GM21717 (cell line): ENCODE data around the gene SCCPDH.
"Not testable (repeated sequence)": the region's sequence is repeated elsewhere in the genome, so short reads cannot be mapped to it uniquely, and the experiment has no call there.

Experiments
- ATAC-seq: cut with Tn5 transposase; IDR thresholded peaks from one replicate; pipeline ENCODE4 v1.9.1; 2021; ENCODE audit warnings: mild to moderate bottlenecking, moderate library complexity; ENCODE audit not compliant: unreplicated experiment

Gene SCCPDH

DNA sequence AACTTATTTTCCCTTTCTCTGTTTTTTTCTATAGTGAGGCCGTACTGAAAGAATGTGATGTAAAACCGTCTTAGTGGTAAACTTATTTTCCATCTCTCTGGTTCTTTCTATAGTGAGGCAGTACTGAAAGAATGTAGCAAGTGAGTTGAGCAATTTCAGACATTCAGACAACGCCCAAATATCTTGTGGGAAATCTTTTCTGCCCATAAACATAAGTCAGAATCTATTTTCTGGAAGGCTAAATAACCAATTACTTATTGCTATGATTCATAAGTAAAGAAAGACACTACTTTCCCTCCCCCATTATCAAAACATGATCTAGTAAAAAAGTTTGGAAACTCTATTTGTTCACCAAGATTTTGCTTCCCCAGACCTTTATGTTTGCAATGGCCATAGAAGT lies 18.8 kb upstream of the SCCPDH start:
- ATAC-seq: no peak

DNA sequence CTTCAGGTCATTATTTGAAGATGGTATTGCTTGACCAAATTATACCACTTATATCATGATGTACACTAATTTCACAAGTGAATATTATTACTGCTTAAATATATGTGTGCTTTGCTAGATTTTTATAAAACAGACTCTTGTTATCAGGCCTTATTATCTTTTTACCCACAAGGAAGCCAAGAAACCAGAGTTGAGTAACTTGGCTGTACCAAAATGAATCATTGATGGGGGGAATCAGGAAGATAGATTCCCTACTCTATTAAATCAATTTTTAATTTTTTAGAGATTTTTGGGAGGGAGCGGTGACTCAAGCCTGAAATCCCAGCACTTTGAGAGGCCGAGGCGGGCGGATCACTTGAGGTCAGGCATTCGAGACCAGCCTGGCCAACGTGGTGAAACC lies 16.0 kb upstream of the SCCPDH start:
- no peak for ATAC-seq

DNA sequence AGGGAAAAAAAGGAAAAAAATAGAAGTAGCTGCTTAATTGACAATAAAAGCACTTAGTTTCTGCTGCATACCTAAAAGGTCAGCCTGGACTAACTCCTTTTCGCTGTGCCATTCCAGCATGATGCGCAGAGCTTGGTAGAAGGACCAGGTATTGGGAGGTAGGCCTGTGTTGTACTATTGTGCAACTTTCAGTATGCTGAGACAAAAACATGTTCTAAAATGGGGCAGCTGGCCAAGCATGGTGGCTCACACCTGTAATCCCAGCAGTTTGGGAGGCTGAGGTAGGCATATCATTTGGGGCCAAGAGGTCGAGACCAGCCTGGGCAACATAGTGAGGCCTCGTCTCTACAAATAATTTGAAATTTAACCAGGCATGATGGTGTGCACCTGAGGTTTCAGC lies 15.0 kb upstream of the SCCPDH start:
- no peak for ATAC-seq

DNA sequence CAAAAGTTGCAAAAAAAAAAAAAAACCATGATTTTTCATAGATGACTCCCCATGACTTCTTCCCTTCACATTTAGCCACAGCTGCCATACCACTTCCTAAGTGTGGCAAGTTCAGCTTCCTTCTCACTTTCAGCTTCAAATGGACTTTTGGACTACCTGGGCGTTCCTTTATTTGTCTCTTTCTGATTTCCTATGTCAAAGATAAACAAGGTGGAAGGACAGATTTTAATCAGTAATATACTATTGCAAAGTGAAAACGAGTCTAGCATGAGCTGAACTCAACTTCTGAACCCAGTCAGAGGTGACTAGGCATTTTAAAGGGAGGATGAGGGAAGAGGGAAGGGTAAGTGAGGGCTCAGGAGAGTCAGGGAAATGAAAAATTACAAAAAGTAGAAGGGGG lies 14.4 kb upstream of the SCCPDH start:
- ATAC-seq: no peak

DNA sequence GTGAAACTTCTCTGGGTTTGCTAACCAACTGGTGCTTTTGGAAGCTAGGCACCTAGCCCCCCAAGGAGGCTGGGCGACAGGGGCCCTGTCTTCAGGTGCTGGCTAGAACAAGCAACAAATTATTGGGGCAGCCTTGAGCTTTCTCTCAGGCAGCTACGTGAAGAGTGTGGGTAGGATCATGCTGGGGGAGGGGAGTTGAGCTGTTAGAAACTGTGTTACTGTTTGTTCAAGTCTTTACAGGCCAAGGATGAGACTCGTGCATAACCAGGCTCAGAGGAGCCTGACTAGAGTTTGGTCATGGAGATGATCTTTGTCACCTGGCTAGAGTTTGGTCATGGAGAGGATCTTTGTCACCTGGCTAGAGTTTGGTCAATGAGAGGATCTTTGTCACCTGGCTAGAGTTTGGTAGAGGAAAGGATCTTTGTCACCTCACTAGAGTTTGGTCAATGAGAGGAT lies 12.6 kb upstream of the SCCPDH start:
- no peak for ATAC-seq

DNA sequence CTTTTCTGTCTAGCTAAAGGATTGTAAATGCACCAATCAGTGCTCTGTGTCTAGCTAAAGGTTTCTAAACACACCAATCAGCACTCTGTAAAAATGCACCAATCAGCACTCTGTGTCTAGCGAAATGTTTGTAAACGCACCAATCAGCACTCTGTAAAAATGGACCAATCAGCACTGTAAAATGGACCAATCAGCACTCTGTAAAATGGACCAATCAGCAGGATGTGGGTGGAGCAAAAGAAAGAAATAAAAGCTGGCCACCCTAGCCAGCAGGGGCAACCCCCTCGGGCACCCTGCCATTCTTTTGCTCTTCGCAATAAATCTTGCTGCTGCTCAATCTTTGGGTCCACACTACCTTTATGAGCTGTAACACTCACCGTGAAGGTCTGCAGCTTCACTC lies 11.8 kb upstream of the SCCPDH start:
- ATAC-seq: not testable (repeated sequence)

DNA sequence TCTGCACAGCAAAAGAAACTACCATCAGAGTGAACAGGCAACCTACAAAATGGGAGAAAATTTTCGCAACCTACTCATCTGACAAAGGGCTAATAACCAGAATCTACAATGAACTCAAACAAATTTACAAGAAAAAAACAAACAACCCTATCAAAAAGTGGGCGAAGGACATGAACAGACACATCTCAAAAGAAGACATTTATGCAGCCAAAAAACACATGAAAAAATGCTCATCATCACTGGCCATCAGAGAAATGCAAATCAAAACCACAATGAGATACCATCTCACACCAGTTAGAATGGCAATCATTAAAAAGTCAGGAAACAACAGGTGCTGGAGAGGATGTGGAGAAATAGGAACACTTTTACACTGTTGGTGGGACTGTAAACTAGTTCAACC lies 4.8 kb upstream of the SCCPDH start:
- not testable (repeated sequence) for ATAC-seq

DNA sequence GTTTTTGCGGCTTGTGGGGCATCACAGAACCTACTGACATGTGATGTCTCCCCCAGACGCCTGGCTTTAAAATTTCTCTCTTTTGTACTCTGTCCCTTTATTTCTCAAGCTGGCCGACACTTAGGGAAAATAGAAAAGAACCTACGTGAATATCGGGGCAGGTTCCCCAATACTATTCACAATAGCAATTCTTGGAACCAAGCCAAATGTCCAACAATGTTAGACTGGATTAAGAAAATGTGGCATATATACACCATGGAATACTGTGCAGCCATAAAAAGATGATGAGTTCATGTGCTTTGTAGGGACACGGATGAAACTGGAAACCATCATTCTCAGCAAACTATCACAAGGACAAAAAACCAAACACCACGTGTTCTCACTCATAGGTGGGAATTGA lies 3.4 kb upstream of the SCCPDH start:
- not testable (repeated sequence) for ATAC-seq

DNA sequence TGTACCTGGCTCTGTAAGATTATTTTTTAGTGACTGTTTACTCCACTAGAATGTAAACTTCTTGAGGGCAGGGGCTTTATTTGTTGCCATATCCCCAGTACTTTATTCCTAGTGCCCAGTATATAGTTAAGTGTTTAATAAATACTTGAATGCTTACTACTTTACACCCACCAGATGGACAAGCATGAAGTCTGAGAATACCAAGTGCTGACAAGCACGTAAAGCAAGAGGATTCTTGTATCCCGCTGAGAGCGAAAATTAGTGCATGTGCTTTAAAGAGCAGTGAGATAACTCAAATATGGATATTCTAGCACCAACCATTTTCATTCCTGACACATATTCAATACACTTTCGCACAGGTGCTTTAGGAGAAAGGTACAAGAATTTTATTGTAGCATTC lies 1.5 kb upstream of the SCCPDH start:
- no peak for ATAC-seq

DNA sequence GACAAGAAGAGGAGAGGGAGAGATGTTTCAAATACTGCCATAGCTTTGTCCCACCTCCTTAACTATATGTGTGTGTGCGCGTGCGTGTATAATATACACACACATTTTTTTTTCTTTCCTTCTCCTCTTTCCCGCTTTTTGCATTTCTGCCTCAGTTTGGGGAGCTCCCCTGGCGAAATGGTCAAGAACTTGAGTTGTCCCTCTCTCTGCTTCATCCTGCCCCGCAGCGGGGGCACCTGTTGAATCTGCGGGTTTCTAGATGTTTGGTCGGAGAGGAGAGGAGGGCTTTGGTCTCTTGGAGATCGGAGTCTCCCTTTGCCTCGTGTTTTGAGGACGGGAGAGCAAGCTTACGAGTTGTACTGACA lies 504 bp downstream of the SCCPDH start:
- peak; percentile 8 for ATAC-seq

DNA sequence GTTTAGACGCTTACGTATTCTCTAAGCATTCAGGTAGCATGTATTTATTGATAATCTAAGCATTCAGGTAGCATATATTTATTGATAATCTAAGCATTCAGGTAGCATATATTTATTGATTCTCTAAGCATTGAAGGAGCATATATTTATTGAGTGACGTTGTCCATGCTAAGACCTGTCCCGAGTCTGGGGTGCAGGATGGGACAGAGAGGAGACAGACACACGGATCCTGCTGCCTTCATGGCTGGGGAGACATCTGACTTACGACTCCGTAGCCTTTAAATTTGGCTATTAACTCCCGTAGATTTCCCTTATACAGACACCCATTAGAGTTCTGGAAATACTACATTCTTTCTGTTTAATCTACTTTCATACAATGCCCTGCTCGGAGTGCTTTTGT lies 982 bp downstream of the SCCPDH start:
- no peak for ATAC-seq

DNA sequence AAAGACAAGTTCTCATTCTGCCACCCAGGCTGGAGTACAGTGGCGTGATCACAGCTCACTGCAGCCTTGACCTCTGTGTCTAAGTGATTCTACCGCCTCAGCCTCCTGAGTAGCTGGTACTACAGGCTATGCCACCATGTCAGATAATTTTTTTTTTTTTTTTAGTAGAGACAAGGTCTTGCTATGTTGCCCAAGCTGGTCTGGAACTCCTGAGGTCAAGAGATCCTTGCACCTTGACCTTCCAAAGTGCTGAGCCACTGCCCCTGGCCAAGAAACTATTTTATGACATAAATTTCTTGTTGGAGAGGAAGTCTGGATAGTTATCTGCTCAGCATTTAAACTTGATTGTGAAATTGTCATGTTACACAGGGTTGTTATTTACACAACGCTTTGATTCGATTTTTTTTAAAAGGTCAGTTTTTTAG lies 2.1 kb downstream of the SCCPDH start:
- ATAC-seq: no peak

DNA sequence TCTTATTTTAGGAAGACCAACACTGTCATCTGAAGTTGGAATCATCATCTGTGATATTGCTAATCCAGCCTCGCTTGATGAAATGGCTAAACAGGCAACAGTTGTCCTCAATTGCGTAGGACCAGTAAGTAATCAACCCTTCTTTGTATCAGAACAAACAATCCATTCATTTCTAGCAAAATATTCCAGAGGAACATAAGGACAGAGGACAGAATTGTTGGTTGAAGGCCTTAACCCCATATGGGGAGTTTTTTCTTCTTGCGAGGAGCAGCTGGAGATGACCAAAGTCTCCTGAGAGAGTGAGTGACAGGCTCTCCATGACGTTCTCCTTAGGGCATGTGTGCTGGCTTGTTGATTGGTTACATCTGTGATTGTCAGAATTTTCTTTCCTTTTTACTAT lies 2.7 kb downstream of the SCCPDH start:
- ATAC-seq: no peak

DNA sequence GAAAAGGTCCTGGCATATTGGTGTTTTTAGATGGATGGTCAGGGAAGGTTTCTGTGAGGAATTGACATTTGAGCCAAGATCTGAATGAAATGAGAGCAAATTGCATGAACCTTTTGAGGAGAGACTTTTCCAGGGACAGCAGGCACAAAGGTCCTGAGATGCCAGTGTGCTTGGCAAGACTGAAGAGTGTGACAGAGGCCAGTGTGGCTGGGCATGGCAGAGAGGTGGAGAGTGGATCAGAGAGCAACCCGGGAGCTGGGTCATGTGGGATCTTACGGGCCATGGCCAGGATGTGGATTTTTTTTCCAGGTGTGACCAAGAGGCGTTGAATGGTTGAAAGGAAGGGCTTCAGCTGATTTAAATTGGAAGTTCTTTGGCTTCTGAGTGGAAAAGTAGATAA lies 3.4 kb downstream of the SCCPDH start:
- no peak for ATAC-seq

DNA sequence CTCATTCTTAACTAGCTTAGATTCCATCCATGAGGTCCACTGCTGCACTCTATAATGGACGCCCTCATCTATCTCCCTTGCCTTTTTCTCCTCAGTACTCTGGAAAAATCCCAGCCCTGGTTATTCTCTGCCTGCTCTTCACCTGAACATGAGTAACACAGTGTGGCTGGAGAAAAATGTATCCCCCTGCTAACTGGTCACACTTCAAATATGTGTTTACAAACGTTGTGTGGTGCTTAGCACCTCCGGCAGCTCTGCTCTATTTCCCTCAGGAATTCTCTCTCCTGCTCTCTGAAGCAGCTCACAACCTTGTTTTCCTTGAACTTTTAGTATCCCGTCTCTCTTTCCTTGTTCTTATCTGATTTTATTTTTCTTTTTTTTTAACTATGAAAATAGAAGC lies 4.1 kb downstream of the SCCPDH start:
- ATAC-seq: no peak

DNA sequence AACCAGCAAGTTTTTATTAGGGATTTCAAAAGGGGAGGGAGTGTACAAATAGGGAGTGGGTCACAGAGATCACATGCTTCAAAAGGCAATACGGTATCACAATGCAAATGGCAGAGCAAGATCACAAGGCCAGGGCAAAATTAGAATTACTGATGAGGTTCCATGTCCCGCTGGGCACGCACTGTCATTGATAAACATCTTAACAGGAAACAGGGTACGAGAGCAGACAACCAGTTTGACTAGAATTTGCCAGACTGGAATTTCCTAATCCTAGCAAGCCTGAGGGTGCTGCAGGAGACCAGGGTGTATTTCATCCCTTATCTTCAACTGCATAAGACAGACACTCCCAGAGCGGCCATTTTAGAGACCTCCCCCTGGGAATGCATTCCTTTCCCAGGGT lies 4.8 kb downstream of the SCCPDH start:
- ATAC-seq: not testable (repeated sequence)

DNA sequence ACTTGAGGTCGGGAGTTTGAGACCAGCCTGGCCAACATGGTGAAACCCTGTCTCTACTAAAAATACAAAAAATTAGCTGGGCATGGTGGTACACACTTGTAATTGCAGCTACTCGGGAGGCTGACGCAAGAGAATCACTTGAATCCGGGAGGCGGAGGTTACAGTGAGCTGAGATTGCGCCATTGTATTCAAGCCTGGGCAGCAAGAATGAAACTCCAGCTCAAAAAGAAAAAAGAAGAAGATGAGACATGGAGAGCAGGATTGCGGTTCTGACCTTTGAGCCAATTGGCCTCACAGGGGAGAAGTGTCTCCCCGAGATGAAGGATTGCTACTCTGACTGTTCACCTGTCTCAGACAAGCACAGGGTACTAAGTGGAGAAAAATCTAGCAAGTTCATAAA lies 6.6 kb downstream of the SCCPDH start:
- ATAC-seq: no peak

DNA sequence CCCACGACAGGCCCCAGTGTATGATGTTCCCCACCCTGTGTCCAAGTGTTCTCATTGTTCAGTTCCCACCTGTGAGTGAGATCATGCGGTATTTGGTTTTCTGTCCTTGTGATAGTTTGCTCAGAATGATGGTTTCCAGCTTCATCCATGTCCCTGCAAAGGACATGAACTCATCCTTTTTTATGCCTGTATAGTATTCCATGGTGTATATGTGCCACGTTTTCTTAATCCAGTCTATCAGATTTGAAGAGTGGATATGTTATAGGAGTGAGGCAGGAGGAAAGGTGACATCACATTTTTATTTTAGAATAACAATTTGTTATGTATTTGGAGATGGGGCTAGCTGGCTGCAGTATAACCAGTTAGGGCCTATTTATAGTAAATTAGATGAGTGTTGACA lies 7.7 kb downstream of the SCCPDH start:
- not testable (repeated sequence) for ATAC-seq

DNA sequence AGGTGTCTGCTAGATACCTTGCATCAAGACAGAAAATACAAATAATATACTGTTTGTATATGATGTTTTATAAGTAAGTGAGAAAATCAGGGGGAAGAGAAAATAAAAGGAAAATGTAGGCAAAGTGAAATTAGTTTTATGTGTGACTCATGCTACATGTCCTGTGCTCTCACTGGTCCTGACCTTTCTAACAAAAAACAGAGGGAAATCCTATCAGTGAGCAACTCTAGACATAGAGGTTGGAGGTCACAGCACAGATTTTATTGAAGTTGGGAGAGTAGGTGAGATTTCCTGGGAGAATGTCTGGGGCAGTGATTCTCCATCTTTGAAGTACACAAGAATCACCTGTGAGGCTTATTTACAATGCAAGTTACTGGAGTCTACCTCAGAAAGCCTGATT lies 9.5 kb downstream of the SCCPDH start:
- no peak for ATAC-seq

DNA sequence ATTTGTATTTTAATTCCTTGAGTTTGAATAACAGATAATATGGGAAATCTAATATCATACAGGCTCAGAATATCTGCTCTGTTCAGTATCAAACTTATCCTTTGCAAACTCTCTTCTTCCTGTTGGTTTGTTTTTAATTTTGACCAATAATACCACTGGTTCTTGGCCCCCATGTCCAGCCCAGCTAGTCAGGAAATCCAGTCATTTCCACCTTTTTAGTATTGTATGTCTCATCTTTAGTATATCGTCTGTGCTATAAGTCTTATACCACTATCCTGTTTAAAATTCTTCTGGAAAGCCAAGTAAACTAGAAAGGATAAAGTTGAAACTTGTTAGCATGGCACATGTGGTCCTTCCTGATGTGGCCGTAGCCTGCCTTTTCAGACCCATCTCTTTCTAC lies 10.7 kb downstream of the SCCPDH start:
- ATAC-seq: no peak

DNA sequence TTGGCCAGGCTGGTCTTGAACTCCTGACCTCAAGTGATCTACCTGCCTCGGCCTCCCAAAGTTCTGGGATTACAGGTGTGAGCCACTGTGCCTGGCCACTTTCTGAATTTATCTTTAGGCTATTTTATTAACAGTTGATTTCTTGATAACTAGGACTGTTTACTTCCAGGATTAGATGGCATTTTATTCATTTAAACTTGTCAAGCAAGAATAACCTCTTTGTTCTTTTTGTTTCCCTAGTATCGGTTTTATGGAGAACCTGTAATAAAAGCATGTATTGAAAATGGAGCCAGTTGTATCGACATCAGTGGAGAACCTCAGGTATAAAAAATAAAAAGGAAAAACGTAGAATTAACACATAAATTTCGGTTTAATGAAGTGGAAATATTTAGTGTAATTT lies 11.5 kb downstream of the SCCPDH start:
- no peak for ATAC-seq

DNA sequence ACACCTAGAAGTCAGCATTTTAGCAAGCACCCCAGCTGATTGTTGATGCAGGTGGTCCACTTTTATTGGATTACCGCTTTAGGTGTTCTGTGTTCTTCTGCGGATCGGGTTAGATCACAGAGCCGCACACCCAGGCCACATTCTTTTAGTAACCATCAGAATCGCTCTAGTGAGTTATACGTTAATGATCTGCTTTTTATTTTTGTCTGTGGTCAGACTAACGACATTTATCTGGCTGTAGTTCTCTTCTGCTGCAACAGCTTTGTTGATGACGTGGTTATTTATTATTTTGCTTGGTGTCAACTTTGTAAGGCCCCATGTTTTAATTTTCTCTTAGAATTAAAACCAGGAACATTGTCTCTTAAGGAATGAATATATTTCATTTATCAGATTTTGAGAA lies 18.2 kb downstream of the SCCPDH start:
- no peak for ATAC-seq

DNA sequence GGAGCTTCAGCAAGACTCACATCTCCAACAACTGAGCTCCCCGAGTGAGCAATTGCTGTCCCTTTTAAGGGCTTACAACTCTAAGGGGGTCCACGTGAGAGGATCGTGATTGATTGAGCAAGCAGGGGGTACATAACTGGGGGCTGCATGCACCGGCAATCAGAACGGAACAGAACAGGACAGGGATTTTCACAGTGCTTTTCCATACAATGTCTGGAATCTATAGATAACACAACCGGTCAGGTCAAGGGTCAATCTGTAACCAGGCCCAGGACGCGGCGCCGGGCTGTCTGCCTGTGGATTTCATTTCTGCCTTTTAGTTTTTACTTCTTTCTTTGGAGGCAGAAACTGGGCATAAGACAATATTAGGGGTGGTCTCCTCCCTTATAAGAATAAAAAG lies 21.9 kb downstream of the SCCPDH start:
- not testable (repeated sequence) for ATAC-seq

DNA sequence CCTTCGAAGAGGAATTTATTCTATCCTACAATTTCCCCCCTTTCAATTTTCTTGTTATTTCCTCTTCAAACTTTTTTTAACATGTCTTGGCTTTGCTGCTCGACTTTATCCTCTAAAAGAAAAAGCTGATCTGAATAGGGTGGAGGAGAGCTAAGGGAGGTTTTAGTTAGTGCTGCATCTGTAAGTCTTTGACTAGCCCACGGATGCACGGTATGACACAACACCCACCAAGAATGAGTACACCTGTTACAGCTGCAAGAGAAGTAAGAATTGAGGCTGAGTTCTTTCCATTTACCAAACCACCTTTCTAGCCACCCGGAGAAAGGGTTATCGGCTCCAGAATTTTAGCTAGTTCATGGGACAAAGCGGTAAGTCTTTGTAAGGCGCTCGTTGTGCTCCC lies 23.8 kb downstream of the SCCPDH start:
- no peak for ATAC-seq
